Smooth muscle cell (in vitro differentiated cells): ENCODE data around the gene PTPRA. TPM values are rescaled to one million over a fixed set of nuclear protein-coding genes. Genes with fewer than 3 reads are reported as not detected.
A peak's percentile ranks its signal among the peaks of the same experiment; 100 is the strongest.

Experiments
- DNase-seq: peaks from one replicate; lab custom pipeline; 2025; ENCODE audit not compliant: unreplicated experiment; lab: John Stamatoyannopoulos, UW
- H2AFZ ChIP-seq: fragments of 200-600 bp; sonication (generic); 2 replicates; pipeline ENCODE4 v1.6.0; 2016; ENCODE audit warnings: antibody characterized with exemption, low read depth, mild to moderate bottlenecking
- H3F3A ChIP-seq: fragments of 200-600 bp; sonication (generic); 2 replicates; pipeline ENCODE4 v1.6.0; 2017; ENCODE audit warnings: antibody characterized with exemption, low read depth
- H3K27ac ChIP-seq: fragments of 200-600 bp; sonication (generic); 2 replicates; pipeline ENCODE4 v1.5.1; 2016; ENCODE audit warnings: low read depth, mild to moderate bottlenecking
- H3K27me3 ChIP-seq: fragments of 200-600 bp; sonication (generic); 2 replicates; pipeline ENCODE4 v1.6.1; 2016; ENCODE audit warnings: low read depth, mild to moderate bottlenecking
- H3K36me3 ChIP-seq: fragments of 200-600 bp; sonication (generic); 2 replicates; pipeline ENCODE4 v1.5.1; 2016; ENCODE audit warnings: low read depth
- H3K4me1 ChIP-seq: fragments of 200-600 bp; sonication (generic); 2 replicates; pipeline ENCODE4 v1.5.1; 2016; ENCODE audit warnings: low read depth
- H3K4me2 ChIP-seq: fragments of 200-600 bp; sonication (generic); 2 replicates; pipeline ENCODE4 v1.6.0; 2016; ENCODE audit warnings: mild to moderate bottlenecking
- H3K4me3 ChIP-seq: fragments of 200-600 bp; sonication (generic); 2 replicates; pipeline ENCODE4 v1.5.1; 2016; ENCODE audit warnings: mild to moderate bottlenecking
- H3K79me2 ChIP-seq: fragments of 200-600 bp; sonication (generic); 2 replicates; pipeline ENCODE4 v1.6.0; 2016; ENCODE audit warnings: low read depth, mild to moderate bottlenecking
- H3K9ac ChIP-seq: fragments of 200-600 bp; sonication (generic); 2 replicates; pipeline ENCODE4 v1.6.0; 2016; ENCODE audit warnings: low read depth
- H3K9me3 ChIP-seq: fragments of 200-600 bp; sonication (generic); replicated peaks from 2 replicates; pipeline ENCODE4 v1.5.1; 2016; ENCODE audit warnings: low read depth
- H4K20me1 ChIP-seq: fragments of 200-600 bp; sonication (generic); 2 replicates; pipeline ENCODE4 v1.6.0; 2016; ENCODE audit warnings: low read depth
- WGBS: methylation state at CpG from one replicate; pipeline ENCODE4 v1.1.7; 2016; ENCODE audit warnings: low lambda C conversion rate; 5-methylcytosine and 5-hydroxymethylcytosine counted together
- polyA plus RNA-seq: library from polyadenylated mRNA; unstranded; fragments of >200 nt; fragmentation: Nextera tagmentation; extraction: Ambion mirVana; gene quantifications from 2 replicates; pipeline ENCODE4 v1.2.1, GENCODE V29; 2016
- total RNA-seq: library from RNA; depleted of rRNA; stranded (reverse); fragments of >200 nt; gene quantifications from 2 replicates; pipeline ENCODE4 v1.2.3, GENCODE V29; 2014
- TF ChIP-seq, protein P1 (sequence below): fragments of 200-600 bp; sonication (generic); IDR thresholded peaks from 2 replicates; pipeline ENCODE4 v1.5.1; 2017; ENCODE audit warnings: borderline replicate concordance, mild to moderate bottlenecking, antibody characterized with exemption; ENCODE audit not compliant: insufficient read depth, poor library complexity, severe bottlenecking

PTPRA gene
- total and polyA plus RNA-seq, 2 experiments from 2014 or later, result 38.4 to 48.9 TPM

DNA sequence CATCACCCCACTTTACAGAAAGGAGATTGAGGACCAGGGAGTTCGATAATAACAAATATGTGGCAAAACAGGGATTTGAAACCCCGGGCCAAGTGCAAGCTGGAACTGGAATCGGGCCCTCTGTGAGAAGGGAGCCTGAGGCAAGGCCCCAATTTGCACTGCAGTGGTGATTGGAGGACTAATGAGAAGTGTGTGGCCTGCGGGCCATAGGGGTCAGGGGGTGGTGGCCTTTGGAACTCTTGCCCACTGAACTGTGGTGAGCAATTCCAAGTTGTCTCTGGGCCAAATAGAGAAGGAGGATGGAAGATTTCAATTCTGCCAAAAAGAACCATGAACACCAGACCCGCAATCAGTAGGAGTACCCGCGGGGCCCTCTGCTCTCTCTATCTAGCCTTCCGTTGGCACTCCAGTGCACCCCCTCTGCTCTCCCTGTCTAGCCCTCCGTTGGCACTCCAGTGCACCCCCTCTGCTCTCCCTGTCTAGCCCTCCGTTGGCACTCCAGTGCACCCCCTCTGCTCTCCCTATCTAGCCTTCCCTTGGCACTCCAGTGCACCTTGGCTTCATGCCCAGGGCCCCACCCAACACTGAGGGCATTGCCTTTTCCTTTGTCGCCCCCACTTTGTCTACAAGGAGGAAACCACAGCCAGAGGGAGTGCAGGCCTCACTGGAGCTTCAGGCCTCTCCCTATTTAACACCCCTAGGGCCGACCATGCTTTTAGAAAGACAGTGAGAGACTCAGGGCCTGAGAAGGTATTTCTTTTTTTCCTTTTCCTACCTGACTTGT lies 6.0 kb upstream of the PTPRA start:
- WGBS, result 92% methylated on average over 9 of the region's 12 CpGs
- DNase-seq, result no peak
- Histone ChIP-seq H3K27me3 (no peaks in the 10 kb centered on the region), H3K79me2 (no peaks in the 10 kb centered on the region), H4K20me1 (no peaks in the 10 kb centered on the region), H3K27ac (no peak overlapping the region), H3K4me2 (no peak overlapping the region), H3K36me3 (no peaks in the 10 kb centered on the region), H2AFZ (no peak overlapping the region), H3K4me3 (no peak overlapping the region), H3K9ac (no peak overlapping the region), H3K4me1 (peaks cover 14% of the 10 kb centered on the region), H3K9me3 (no peaks in the 10 kb centered on the region), H3F3A (peaks cover 14% of the 10 kb centered on the region)
- TF ChIP-seq, protein P1, sequence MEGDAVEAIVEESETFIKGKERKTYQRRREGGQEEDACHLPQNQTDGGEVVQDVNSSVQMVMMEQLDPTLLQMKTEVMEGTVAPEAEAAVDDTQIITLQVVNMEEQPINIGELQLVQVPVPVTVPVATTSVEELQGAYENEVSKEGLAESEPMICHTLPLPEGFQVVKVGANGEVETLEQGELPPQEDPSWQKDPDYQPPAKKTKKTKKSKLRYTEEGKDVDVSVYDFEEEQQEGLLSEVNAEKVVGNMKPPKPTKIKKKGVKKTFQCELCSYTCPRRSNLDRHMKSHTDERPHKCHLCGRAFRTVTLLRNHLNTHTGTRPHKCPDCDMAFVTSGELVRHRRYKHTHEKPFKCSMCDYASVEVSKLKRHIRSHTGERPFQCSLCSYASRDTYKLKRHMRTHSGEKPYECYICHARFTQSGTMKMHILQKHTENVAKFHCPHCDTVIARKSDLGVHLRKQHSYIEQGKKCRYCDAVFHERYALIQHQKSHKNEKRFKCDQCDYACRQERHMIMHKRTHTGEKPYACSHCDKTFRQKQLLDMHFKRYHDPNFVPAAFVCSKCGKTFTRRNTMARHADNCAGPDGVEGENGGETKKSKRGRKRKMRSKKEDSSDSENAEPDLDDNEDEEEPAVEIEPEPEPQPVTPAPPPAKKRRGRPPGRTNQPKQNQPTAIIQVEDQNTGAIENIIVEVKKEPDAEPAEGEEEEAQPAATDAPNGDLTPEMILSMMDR, result no peak

DNA sequence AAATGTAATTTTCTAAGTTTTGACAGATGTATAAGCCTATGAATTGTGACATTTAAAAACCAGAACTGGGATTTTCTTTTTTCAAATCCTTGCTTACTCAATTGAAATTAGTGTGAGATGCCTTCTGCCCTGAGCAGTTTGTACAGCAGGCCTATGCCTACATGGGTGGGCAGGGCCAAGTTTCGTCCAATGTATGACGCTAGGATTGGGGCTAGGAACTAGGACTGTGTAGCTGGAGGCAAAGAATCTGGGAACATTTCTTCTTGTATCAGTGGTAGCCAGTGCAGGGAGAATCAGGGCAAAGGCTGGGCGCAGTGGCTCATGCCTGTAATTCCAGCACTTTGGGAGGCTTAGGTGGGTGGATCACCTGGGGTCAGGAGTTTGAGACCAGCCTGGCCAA lies 3.9 kb upstream of the PTPRA start:
- no peaks in the 10 kb centered on the region for H3K36me3 ChIP-seq
- no peak overlapping the region for H3K9ac ChIP-seq
- H3K27me3 ChIP-seq, result no peaks in the 10 kb centered on the region
- peaks cover 14% of the 10 kb centered on the region for H3F3A ChIP-seq
- no peak overlapping the region for H3K4me3 ChIP-seq
- peaks cover 20% of the 10 kb centered on the region for H3K4me1 ChIP-seq
- H3K27ac ChIP-seq, result no peak overlapping the region
- no peak overlapping the region for H3K4me2 ChIP-seq
- H4K20me1 ChIP-seq, result peaks cover 2% of the 10 kb centered on the region
- no peak for DNase-seq
- peaks cover 8% of the 10 kb centered on the region for H3K79me2 ChIP-seq
- H2AFZ ChIP-seq, result no peak overlapping the region
- TF ChIP-seq, protein P1, result no peak
- H3K9me3 ChIP-seq, result no peaks in the 10 kb centered on the region
- WGBS, result 97% methylated on average over 3 of the region's 3 CpGs

DNA sequence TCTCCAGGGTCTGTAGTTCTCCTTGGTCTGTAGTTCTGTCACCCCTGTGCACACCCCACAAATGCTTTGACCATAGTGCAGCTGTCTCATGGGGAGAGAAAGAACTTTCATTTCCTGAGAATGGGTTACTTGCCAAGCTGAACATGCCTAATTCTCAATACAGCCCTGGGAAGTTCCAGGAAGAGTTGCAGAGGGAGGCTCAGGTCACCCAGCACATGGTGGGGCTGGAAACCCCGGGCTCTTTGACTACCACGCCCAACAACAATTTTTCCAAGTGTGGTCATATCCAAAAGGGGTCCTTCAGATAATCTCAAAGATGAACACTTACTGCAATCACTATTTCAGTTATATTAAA lies 2.2 kb upstream of the PTPRA start:
- peaks cover 14% of the 10 kb centered on the region for H3F3A ChIP-seq
- H4K20me1 ChIP-seq, result peaks cover 17% of the 10 kb centered on the region
- WGBS, result 72% methylated on average over 2 of the region's 2 CpGs
- H3K27ac ChIP-seq, result peak overlapping the region; percentile 48
- H2AFZ ChIP-seq, result no peak overlapping the region
- no peaks in the 10 kb centered on the region for H3K9me3 ChIP-seq
- no peaks in the 10 kb centered on the region for H3K27me3 ChIP-seq
- peak overlapping the region; percentile 73 for H3K4me2 ChIP-seq
- no peak overlapping the region for H3K4me3 ChIP-seq
- TF ChIP-seq, protein P1, result no peak
- no peaks in the 10 kb centered on the region for H3K36me3 ChIP-seq
- H3K9ac ChIP-seq, result no peak overlapping the region
- no peak for DNase-seq
- H3K4me1 ChIP-seq, result peaks cover 25% of the 10 kb centered on the region
- H3K79me2 ChIP-seq, result peaks cover 25% of the 10 kb centered on the region
